HepG2 (cell line): Measurements from ENCODE around the gene SYPL1. TPM values are rescaled to one million over a fixed set of nuclear protein-coding genes. Genes with fewer than 3 reads are reported as not detected.
A peak's percentile ranks its signal among the peaks of the same experiment; 100 is the strongest.

Source experiments
- ATAC-seq: fragments of 200-7000 bp; cut with Tn5 transposase; 3 replicates; pipeline ENCODE4 v1.9.1; 2020; ENCODE audit warnings: mild to moderate bottlenecking, moderate library complexity
- BruUV-seq: library from RNA; stranded (reverse); fragments of 400-500 nt; replicated peaks from 2 replicates; lab custom pipeline; 2021; lab: Mats Ljungman, UMichigan
- CTCF ChIA-PET: fragments of 300-600 bp; formaldehyde crosslinking; extraction: SDS; loops from one replicate; lab custom pipeline; 2021; ENCODE audit warnings: low total read pairs, inconsistent platforms, low intra/inter-chr PET ratio; lab: Yijun Ruan, JAX
- POLR2A ChIA-PET: fragments of 350-600 bp; sonication (Branson Sonifier 250); formaldehyde crosslinking; loops from one replicate; lab custom pipeline; 2020; ENCODE audit warnings: antibody characterized with exemption, inconsistent platforms; lab: Yijun Ruan, JAX
- DNase-seq: peaks from one replicate; pipeline ENCODE4 v3.0.0-alpha.2; 2015; ENCODE audit warnings: low spot score
- FAIRE-seq: peaks from 3 replicates; lab custom pipeline; 2011; peaks lifted over from hg19 to GRCh38; lab: Jason Lieb, UNC
- H2AFZ ChIP-seq: one replicate; pipeline ENCODE4 v1.6.1; 2011; ENCODE audit warnings: low read length, inconsistent platforms
- H3K27ac ChIP-seq: fragments of 300-600 bp; 3 replicates; pipeline ENCODE4 v1.8.0; 2011; ENCODE audit warnings: mixed run types, mild to moderate bottlenecking, mixed read lengths, low read length, inconsistent platforms; ENCODE audit not compliant: insufficient read depth; ENCODE audit errors: extremely low read length
- H3K27me3 ChIP-seq, 2 experiments: fragments of 200-600 bp in 1 of 2; 2 replicates in 1 of 2; 3 replicates in 1 of 2; pipeline versions ENCODE4 v1.6.0 to v1.8.0; 2011; ENCODE audit warnings: low read length in 2 of 2, mild to moderate bottlenecking in 2 of 2, moderate library complexity in 2 of 2, inconsistent platforms in 1 of 2; ENCODE audit not compliant: insufficient read depth in 2 of 2, control insufficient read depth in 1 of 2
- H3K36me3 ChIP-seq, 2 experiments: fragments of 200-600 bp in 1 of 2; replicated peaks in 1 of 2; 2 replicates in 1 of 2; 3 replicates in 1 of 2; pipeline versions ENCODE4 v1.5.1 to v1.8.0; 2011; ENCODE audit warnings: low read length in 2 of 2, inconsistent platforms in 1 of 2; ENCODE audit not compliant: insufficient read depth in 2 of 2, control insufficient read depth in 1 of 2
- H3K4me1 ChIP-seq: 2 replicates; pipeline ENCODE4 v1.5.1; 2012; ENCODE audit warnings: low read length, inconsistent platforms; ENCODE audit not compliant: insufficient read depth
- H3K4me2 ChIP-seq: 2 replicates; pipeline ENCODE4 v1.6.0; 2011; ENCODE audit warnings: low read depth, low read length, inconsistent platforms
- H3K4me3 ChIP-seq, 3 experiments: fragments of 200-600 bp in 1 of 3; sonication (generic), shearing (Covaris generic) in 1 of 3; replicated peaks in 1 of 3; 2 replicates each; pipeline ENCODE4 v1.5.1; 2011 to 2016; ENCODE audit warnings: low read length in 3 of 3, inconsistent platforms in 2 of 3, low read depth in 2 of 3, mild to moderate bottlenecking in 2 of 3, control low read depth in 1 of 3, mixed read lengths in 1 of 3; ENCODE audit not compliant: insufficient read depth in 1 of 3
- H3K79me2 ChIP-seq: one replicate; pipeline ENCODE4 v1.6.1; 2011; ENCODE audit warnings: low read length, inconsistent platforms; ENCODE audit not compliant: insufficient read depth
- H3K9ac ChIP-seq: 2 replicates; pipeline ENCODE4 v1.6.0; 2011; ENCODE audit warnings: mild to moderate bottlenecking, low read depth, low read length, inconsistent platforms; ENCODE audit not compliant: insufficient read depth
- H3K9me3 ChIP-seq: 2 replicates; pipeline ENCODE4 v1.5.1; 2012; ENCODE audit warnings: mild to moderate bottlenecking, low read length
- H4K20me1 ChIP-seq: 2 replicates; pipeline ENCODE4 v1.6.0; 2011; ENCODE audit warnings: inconsistent platforms, mild to moderate bottlenecking, low read length, moderate library complexity; ENCODE audit not compliant: insufficient read depth
- EHMT2 ChIP-seq: fragments of 200-600 bp; sonication (generic); IDR thresholded peaks from 2 replicates; pipeline ENCODE4 v1.7.0; 2017; ENCODE audit warnings: antibody characterized with exemption, low read depth, low read length, borderline replicate concordance
- MEIS1 ChIP-seq: sonication (generic); formaldehyde crosslinking; IDR thresholded peaks from 2 replicates; pipeline ENCODE4 v1.9.0; 2021; ENCODE audit warnings: mild to moderate bottlenecking, missing genetic modification reagents, moderate library complexity, borderline replicate concordance
- PCBP2 ChIP-seq: fragments of 200-400 bp; formaldehyde crosslinking; optimal IDR thresholded peaks from 2 replicates; pipeline ENCODE3; 2018; ENCODE audit warnings: low read length, low read depth; ENCODE audit not compliant: poor library complexity, severe bottlenecking
- SP2 ChIP-seq: sonication (generic); formaldehyde crosslinking; IDR thresholded peaks from 2 replicates; pipeline ENCODE4 v1.5.1; 2020; ENCODE audit warnings: mild to moderate bottlenecking, missing genetic modification reagents
- STAT5B ChIP-seq: sonication (generic); formaldehyde crosslinking; IDR thresholded peaks from 2 replicates; pipeline ENCODE4 v1.4.0; 2020; ENCODE audit warnings: missing genetic modification reagents
- ZBTB39 ChIP-seq: sonication (generic); formaldehyde crosslinking; IDR thresholded peaks from 2 replicates; pipeline ENCODE4 v1.5.0; 2020; ENCODE audit warnings: missing genetic modification reagents
- ZNF776 ChIP-seq: sonication (generic); formaldehyde crosslinking; IDR thresholded peaks from 2 replicates; pipeline ENCODE4 v1.4.0; 2020; ENCODE audit warnings: mild to moderate bottlenecking, missing genetic modification reagents
- WGBS: methylation state at CpG from one replicate; pipeline ENCODE4 v1.1.6; 2017; ENCODE audit warnings: low lambda C conversion rate; 5-methylcytosine and 5-hydroxymethylcytosine counted together
- in situ Hi-C: cut with HindIII; loops from 2 replicates; pipeline ENCODE4 v1.10.0; 2017; ENCODE audit warnings: low pct_unique_long_range_greater_than_20kb; ENCODE audit not compliant: extremely low pct_ligation_motif_present
- intact Hi-C: fragments of 100-400 bp; cut with micrococcal nuclease; formaldehyde crosslinking; loops from one replicate; pipeline ENCODE4 v1.10.0; 2022; ENCODE audit not compliant: unreplicated experiment
- polyA plus RNA-seq, 8 experiments: library from polyadenylated mRNA; depleted of rRNA in 3 of 8; stranded (reverse) in 7 of 8; unstranded in 1 of 8; fragments of >200 nt; fragmentation: Illumina TruSeq in 4 of 8; extraction: Trizol in 4 of 8; gene quantifications; 2 replicates each; pipeline versions ENCODE4 v1.2.1 to v1.2.3, GENCODE V29; 2011 to 2016; ENCODE audit warnings: low read depth in 4 of 8, missing spikeins in 1 of 8, mixed read lengths in 1 of 8; ENCODE audit not compliant: insufficient read depth in 1 of 8
- total RNA-seq, 5 experiments: library from RNA; depleted of rRNA; stranded (reverse); fragments of >200 nt; fragmentation: Illumina TruSeq; extraction: Trizol; gene quantifications; 2 replicates each; pipeline ENCODE4 v1.2.3, GENCODE V29; 2016; ENCODE audit warnings: low read depth in 1 of 5
- TF ChIP-seq, protein P1 (sequence below): sonication (generic); IDR thresholded peaks from 2 replicates; pipeline ENCODE4 v1.6.1; 2016; ENCODE audit warnings: low read depth, borderline replicate concordance

Gene SYPL1
- total and polyA plus RNA-seq, 2 of the 13 experiments (the other 11 are each of a cell fraction or from before 2014, with no cell fraction given) = 27.5 to 40.2 TPM

GRCh38 chr7:106114716-106115383 lies 2.7 kb upstream of the SYPL1 start:
- Histone ChIP-seq H3K27ac (no peak overlapping the region), H3K27me3 (0 out of 5 replicates have a peak, but pooled peaks cover 0 to 3% of the 10 kb centered on the region in 2 experiments), H3K4me2 (0 out of 2 replicates have a peak overlapping the region, but pooled peaks have one; percentile 15), H3K9ac (no peak overlapping the region), H3K4me3 (no peak overlapping the region), H3K36me3 (no peaks in the 10 kb centered on the region), H3K79me2 (peaks cover 16% of the 10 kb centered on the region), H3K9me3 (no peaks in the 10 kb centered on the region), H3K4me1 (peaks cover 21% of the 10 kb centered on the region), H2AFZ (no peak overlapping the region), H4K20me1 (no peaks in the 10 kb centered on the region)
- no TSS peak for BruUV-seq
- FAIRE-seq (no peak), DNase-seq (no peak), ATAC-seq (no peak)
- POLR2A ChIA-PET = no interaction called here
- TF ChIP-seq ZNF776 (CRISPR knock-in tag) = no peak
- TF ChIP-seq, protein P1, sequence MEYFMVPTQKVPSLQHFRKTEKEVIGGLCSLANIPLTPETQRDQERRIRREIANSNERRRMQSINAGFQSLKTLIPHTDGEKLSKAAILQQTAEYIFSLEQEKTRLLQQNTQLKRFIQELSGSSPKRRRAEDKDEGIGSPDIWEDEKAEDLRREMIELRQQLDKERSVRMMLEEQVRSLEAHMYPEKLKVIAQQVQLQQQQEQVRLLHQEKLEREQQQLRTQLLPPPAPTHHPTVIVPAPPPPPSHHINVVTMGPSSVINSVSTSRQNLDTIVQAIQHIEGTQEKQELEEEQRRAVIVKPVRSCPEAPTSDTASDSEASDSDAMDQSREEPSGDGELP = peak; percentile 18; the same call in 1 of the 2 replicates
- 10% methylated on average over 5 of the region's 5 CpGs for WGBS
- intact Hi-C loops = no loop called here
- CTCF ChIA-PET = no interaction called here
- in situ Hi-C loops = no loop called here

DNA sequence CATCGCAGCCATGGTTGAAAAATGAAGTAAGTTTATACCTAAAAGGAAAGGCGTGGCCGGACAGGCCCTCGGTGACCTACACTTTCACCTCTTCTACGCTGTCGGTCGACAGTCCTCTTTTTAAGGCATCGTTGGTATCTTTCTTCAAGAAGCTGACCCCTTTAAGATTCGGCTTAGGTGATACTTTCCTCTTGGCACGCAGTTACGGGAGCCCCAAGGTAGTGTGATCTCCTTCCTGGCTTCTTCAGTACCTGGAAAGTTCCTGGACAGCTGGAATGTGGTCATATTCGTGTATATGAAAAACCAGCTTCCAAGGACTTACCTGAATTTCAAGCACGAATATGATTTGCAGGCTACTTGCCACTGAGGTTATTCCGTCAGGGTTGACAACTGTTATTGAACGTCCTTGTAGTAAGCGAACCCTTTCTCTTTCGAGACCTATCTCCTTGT lies 885 bp upstream of the SYPL1 start:
- H3K4me2 ChIP-seq = peak overlapping the region; percentile 79
- 90% methylated on average over 17 of the region's 17 CpGs for WGBS
- H3K36me3 ChIP-seq = no peaks in the 10 kb centered on the region
- in situ Hi-C loops = no loop called here
- H3K79me2 ChIP-seq = peaks cover 33% of the 10 kb centered on the region
- POLR2A ChIA-PET = interaction anchor here (1.2 to 2.1 kb wide), 3 partner anchors 10 to 1056 kb away, joined by 4 to 11 read pairs (median 10); no protein-coding TSS in a partner anchor
- H3K9me3 ChIP-seq = no peaks in the 10 kb centered on the region
- CTCF ChIA-PET = no interaction called here
- no peaks in the 10 kb centered on the region for H4K20me1 ChIP-seq
- peak overlapping the region; percentile 17 for H2AFZ ChIP-seq
- ATAC-seq (no peak), DNase-seq (no peak), FAIRE-seq (no peak)
- peak overlapping the region in 2 of 3 experiments; percentile 77 to 86; a peak in 4 of 6 replicates for H3K4me3 ChIP-seq
- peak overlapping the region; percentile 75; the same call in 1 of the 2 replicates for H3K9ac ChIP-seq
- peaks cover 32% of the 10 kb centered on the region for H3K4me1 ChIP-seq
- H3K27ac ChIP-seq = peak overlapping the region; percentile 84
- H3K27me3 ChIP-seq = 0 out of 5 replicates have a peak, but pooled peaks cover 0 to under 1% of the 10 kb centered on the region in 2 experiments
- intact Hi-C loops = loop anchor here (2.0 kb wide), 1 partner anchor 48 kb away; no protein-coding TSS in a partner anchor
- BruUV-seq = no TSS peak
- TF ChIP-seq MEIS1 (CRISPR knock-in tag) = peak; percentile 10; the same call in 1 of the 2 replicates
- TF ChIP-seq ZBTB39 = 0 out of 2 replicates have a peak, but pooled peaks have one; percentile 0
- TF ChIP-seq STAT5B = no peak
- TF ChIP-seq EHMT2 = no peak
- TF ChIP-seq PCBP2 = no peak
- TF ChIP-seq SP2 (CRISPR knock-in tag) = no peak
